D721Med (cell line): ENCODE results near the gene PCDHB10.
"Not testable (repeated sequence)": the region's sequence is repeated elsewhere in the genome, so short reads cannot be mapped to it uniquely, and the experiment has no call there.

Experiments used
- DNase-seq: peaks from one replicate; pipeline ENCODE4 v3.0.0; 2011; ENCODE audit warnings: low spot score; ENCODE audit not compliant: insufficient read length
- FAIRE-seq: peaks from 2 replicates; lab custom pipeline; 2011; peaks lifted over from hg19 to GRCh38; lab: Jason Lieb, UNC
- TF ChIP-seq, protein P1 (sequence below): IDR thresholded peaks from 2 replicates; pipeline ENCODE4 v1.5.1; 2012; ENCODE audit warnings: mild to moderate bottlenecking, control low read depth; ENCODE audit not compliant: insufficient read depth; ENCODE audit errors: missing control alignments

Gene PCDHB10

DNA sequence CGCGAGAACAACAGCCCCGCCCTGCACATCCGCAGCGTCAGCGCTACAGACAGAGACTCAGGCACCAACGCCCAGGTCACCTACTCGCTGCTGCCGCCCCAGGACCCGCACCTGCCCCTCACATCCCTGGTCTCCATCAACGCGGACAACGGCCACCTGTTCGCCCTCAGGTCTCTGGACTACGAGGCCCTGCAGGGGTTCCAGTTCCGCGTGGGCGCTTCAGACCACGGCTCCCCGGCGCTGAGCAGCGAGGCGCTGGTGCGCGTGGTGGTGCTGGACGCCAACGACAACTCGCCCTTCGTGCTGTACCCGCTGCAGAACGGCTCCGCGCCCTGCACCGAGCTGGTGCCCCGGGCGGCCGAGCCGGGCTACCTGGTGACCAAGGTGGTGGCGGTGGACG, 23.4 kb downstream of the PCDHB10 start:
- FAIRE-seq, DNase-seq: not testable (repeated sequence)

GRCh38 chr5:141216035-141216434, 23.9 kb downstream of the PCDHB10 start:
- FAIRE-seq, DNase-seq: not testable (repeated sequence)

GRCh38 chr5:141223112-141223783, 31.1 kb downstream of the PCDHB10 start, which contains the start of gene PCDHB14:
Gene PCDHB14 (plus strand): TSS chr5:141223343. CDS start chr5:141223506, 163 bp downstream.
- TF ChIP-seq, protein P1, sequence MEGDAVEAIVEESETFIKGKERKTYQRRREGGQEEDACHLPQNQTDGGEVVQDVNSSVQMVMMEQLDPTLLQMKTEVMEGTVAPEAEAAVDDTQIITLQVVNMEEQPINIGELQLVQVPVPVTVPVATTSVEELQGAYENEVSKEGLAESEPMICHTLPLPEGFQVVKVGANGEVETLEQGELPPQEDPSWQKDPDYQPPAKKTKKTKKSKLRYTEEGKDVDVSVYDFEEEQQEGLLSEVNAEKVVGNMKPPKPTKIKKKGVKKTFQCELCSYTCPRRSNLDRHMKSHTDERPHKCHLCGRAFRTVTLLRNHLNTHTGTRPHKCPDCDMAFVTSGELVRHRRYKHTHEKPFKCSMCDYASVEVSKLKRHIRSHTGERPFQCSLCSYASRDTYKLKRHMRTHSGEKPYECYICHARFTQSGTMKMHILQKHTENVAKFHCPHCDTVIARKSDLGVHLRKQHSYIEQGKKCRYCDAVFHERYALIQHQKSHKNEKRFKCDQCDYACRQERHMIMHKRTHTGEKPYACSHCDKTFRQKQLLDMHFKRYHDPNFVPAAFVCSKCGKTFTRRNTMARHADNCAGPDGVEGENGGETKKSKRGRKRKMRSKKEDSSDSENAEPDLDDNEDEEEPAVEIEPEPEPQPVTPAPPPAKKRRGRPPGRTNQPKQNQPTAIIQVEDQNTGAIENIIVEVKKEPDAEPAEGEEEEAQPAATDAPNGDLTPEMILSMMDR, result peak; percentile 49
- no peak for FAIRE-seq
- no peak for DNase-seq

GRCh38 chr5:141224844-141225243, 32.7 kb downstream of the PCDHB10 start:
- DNase-seq, FAIRE-seq: not testable (repeated sequence)

GRCh38 chr5:141225421-141225820, 33.3 kb downstream of the PCDHB10 start:
- DNase-seq, FAIRE-seq: not testable (repeated sequence)

DNA sequence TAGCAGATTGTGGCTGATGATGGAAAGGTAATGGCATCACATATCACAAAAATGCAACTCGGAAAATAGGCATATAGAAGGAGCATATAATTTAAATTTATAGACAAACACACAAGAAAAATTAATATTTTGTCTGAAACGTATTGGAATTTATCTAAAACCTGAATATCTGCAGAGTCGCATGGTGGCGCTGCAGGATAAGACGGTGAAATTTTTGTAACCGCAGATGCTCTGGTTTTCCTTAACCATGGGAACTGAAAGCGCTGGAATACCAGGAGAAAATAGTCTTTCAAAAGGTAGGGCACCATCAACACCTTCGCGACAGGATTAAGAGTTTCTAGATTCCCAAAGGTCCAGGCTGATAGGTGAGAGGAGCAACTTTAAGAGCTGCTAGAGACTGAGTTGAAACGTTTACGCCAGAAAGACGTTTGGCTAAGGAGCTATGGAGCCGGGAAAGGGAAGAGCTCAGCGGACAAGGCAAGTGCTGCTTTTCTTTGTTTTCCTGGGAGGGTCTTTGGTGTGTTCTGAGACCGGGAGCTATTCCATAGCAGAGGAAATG, 42.0 kb downstream of the PCDHB10 start:
- FAIRE-seq (no peak), DNase-seq (no peak)
- TF ChIP-seq, protein P1, result peak; percentile 38

DNA sequence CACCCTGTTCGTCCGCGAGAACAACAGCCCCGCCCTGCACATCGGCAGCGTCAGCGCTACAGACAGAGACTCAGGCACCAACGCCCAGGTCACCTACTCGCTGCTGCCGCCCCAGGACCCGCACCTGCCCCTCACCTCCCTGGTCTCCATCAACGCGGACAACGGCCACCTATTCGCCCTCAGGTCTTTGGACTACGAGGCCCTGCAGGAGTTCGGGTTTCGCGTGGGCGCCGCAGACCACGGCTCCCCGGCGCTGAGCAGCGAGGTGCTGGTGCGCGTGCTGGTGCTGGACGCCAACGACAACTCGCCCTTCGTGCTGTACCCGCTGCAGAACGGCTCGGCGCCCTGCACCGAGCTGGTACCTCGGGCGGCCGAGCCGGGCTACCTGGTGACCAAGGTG, 43.8 kb downstream of the PCDHB10 start:
- not testable (repeated sequence) for FAIRE-seq, DNase-seq

- TF ChIP-seq, protein P1, result no peak
- FAIRE-seq, result no peak
- DNase-seq, result no peak
Observed at GRCh38 chr5:141236516-141237313, 44.6 kb downstream of the PCDHB10 start.

GRCh38 chr5:141241496-141241895, 49.3 kb downstream of the PCDHB10 start:
- DNase-seq (no peak), FAIRE-seq (no peak)
- TF ChIP-seq, protein P1, result no peak
